Thymus (tissue), 11 donors: Measurements from ENCODE around the gene EXOC4. TPM values are rescaled to one million over a fixed set of nuclear protein-coding genes. Genes with fewer than 3 reads are reported as not detected.

Source experiments
- DNase-seq, 9 donors: peaks; one replicate each; pipeline ENCODE4 v3.0.0-alpha.2; 2013; ENCODE audit warnings: low spot score in 9 of 9, low read depth in 6 of 9, missing footprints in 1 of 9
- H3K27ac ChIP-seq, 2 donors: one replicate each; pipeline ENCODE4 v1.5.1; 2013; ENCODE audit warnings: control low read depth in 1 of 2, low read depth in 1 of 2, low read length in 1 of 2, mild to moderate bottlenecking in 1 of 2, moderate library complexity in 1 of 2
- H3K27me3 ChIP-seq, 2 donors: one replicate each; pipeline ENCODE4 v1.5.1; 2013; ENCODE audit warnings: low read length in 1 of 2; ENCODE audit not compliant: control insufficient read depth in 2 of 2, insufficient read depth in 1 of 2
- H3K36me3 ChIP-seq, 2 donors: one replicate each; pipeline ENCODE4 v1.5.1; 2013; ENCODE audit warnings: low read length in 1 of 2, mild to moderate bottlenecking in 1 of 2, moderate library complexity in 1 of 2; ENCODE audit not compliant: control insufficient read depth in 2 of 2, insufficient read depth in 2 of 2
- H3K4me1 ChIP-seq, 2 donors: one replicate each; pipeline ENCODE4 v1.5.1; 2013; ENCODE audit warnings: low read length in 2 of 2; ENCODE audit not compliant: control insufficient read depth in 2 of 2, insufficient read depth in 2 of 2
- H3K4me3 ChIP-seq, 2 donors: one replicate each; pipeline ENCODE4 v1.5.1; 2013; ENCODE audit warnings: low read length in 2 of 2, control low read depth in 1 of 2, mild to moderate bottlenecking in 1 of 2
- H3K9me3 ChIP-seq, 2 donors: one replicate each; pipeline ENCODE4 v1.5.1; 2013; ENCODE audit warnings: low read length in 1 of 2, mild to moderate bottlenecking in 1 of 2; ENCODE audit not compliant: control insufficient read depth in 2 of 2, insufficient read depth in 1 of 2
- WGBS: extraction: QIAGEN DNeasy Blood & Tissue Kit; methylation state at CpG from one replicate; pipeline ENCODE4 v1.1.7; 2013; 5-methylcytosine and 5-hydroxymethylcytosine counted together
- polyA plus RNA-seq: library from polyadenylated mRNA; stranded (reverse); fragments of 200-250 nt; gene quantifications from one replicate; pipeline ENCODE4 v1.2.3, GENCODE V29; 2013
- total RNA-seq: library from RNA; stranded (reverse); fragments of 120-200 nt; gene quantifications from one replicate; pipeline ENCODE4 v1.2.4, GENCODE V29; 2013
- donor health status: healthy.

The EXOC4 gene
- total and polyA plus RNA-seq, 2 donors: 25.5 to 51.2 TPM

- H3K4me1 ChIP-seq: no peaks in the 10 kb centered on the region
- H3K27ac ChIP-seq: no peak overlapping the region
- WGBS: 98% methylated on average over 6 of the region's 6 CpGs
- no peaks in the 10 kb centered on the region for H3K9me3 ChIP-seq
- no peaks in the 10 kb centered on the region for H3K27me3 ChIP-seq
- no peak for DNase-seq
- peaks cover 0 to 5% of the 10 kb centered on the region in 2 donors for H3K36me3 ChIP-seq
- no peak overlapping the region for H3K4me3 ChIP-seq
These were observed 684.9 kb downstream of the EXOC4 start for GRCh38 chr7:133937786-133938185.

- H3K27me3 ChIP-seq: no peaks in the 10 kb centered on the region
- peaks cover 0 to 5% of the 10 kb centered on the region in 2 donors for H3K36me3 ChIP-seq
- DNase-seq: no peak
- no peak overlapping the region for H3K27ac ChIP-seq
- no peaks in the 10 kb centered on the region for H3K4me1 ChIP-seq
- no peak overlapping the region for H3K4me3 ChIP-seq
- WGBS: 98% methylated on average over 1 of the region's 1 CpG
- H3K9me3 ChIP-seq: no peaks in the 10 kb centered on the region
These were observed 687.5 kb downstream of the EXOC4 start for GRCh38 chr7:133940368-133940767.

DNA sequence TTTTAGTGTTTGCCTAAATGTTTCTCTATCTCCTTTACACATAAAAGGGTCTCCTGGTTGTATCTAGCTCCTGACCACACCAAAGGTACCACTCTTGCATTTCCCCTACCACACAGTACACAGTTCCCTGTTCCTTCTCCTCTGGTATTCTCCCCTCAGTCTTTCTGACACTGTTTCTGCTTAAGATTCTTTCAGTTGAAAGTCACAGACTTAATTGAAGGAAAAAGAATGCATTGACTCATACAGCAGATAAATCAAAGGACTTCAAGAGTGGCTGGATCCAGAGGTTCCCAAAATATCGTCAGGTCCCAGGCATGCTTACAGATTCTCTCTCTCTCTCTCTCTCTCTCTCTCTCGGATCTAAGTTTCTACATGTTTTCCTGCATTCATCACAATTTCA is 688.6 kb downstream of the EXOC4 start:
- 95% methylated on average over 2 of the region's 2 CpGs for WGBS
- DNase-seq: peak in 1 of 9 donors; percentile 10
- Histone ChIP-seq H3K36me3 (peaks cover 0 to 5% of the 10 kb centered on the region in 2 donors), H3K9me3 (no peaks in the 10 kb centered on the region), H3K4me1 (no peaks in the 10 kb centered on the region), H3K4me3 (no peak overlapping the region), H3K27ac (no peak overlapping the region), H3K27me3 (no peaks in the 10 kb centered on the region)

DNA sequence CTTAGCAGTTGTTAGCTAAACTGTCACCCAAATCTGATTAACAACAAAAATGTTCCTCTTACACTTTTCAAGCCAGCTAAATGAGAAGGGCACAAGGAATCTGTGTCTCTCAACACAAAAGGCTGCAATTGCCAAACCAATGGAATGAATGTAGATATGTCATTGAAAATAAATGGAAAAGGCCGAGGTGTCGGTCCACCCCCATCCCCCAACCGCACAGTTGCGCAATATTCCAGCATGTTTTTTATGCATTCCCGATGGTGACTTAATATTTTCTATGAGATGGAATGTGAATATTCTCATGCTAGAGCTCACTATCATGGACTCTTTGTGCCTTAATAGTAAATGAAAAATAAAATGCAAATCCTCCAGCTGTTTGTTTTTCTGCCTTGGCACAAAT is 692.6 kb downstream of the EXOC4 start:
- 87% methylated on average over 5 of the region's 5 CpGs for WGBS
- no peaks in the 10 kb centered on the region for H3K4me1 ChIP-seq
- DNase-seq: no peak
- H3K4me3 ChIP-seq: no peak overlapping the region
- H3K9me3 ChIP-seq: no peaks in the 10 kb centered on the region
- H3K27ac ChIP-seq: no peak overlapping the region
- no peaks in the 10 kb centered on the region for H3K27me3 ChIP-seq
- no peaks in the 10 kb centered on the region for H3K36me3 ChIP-seq

DNA sequence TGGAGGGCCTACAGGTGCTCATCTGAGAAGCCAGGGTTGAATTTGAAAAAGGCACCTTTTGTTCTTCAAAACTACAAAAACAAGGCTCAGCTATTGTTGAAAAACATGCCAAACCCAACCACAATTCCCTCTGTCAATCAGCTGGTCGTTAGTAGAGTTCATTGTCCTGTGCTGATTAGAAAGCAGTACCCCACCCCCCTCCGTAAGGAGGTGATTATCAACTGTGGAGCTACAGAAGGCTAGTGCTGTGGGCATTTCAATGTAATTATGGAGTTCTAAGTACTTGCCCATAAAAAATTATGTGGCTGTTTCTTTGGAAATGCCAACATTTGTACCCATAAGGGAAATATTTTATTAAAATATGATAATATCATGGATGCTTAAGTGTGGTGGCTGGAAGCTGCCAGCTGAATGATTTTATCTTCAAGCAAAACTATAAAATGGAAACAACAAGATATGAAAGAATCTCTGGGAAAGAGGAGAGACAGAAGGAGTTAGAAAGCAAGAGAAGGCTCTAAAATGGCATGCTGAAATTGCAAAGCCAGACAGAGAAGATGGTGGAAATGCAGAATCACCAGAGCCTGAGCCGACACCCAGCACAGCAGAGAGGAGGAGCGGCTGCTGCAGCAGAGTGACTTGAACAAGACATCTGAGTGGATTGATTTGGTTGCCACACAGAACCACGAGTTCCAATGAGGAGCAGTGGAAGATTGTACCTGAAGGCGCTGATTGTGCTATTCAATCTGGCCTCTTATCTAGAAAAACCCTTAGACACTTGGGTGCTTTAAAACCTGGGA is 694.8 kb downstream of the EXOC4 start:
- H3K9me3 ChIP-seq: no peaks in the 10 kb centered on the region
- 96% methylated on average over 6 of the region's 6 CpGs for whole genome bisulfite sequencing
- H3K4me3 ChIP-seq: no peak overlapping the region
- no peak for DNase-seq
- no peak overlapping the region for H3K27ac ChIP-seq
- no peaks in the 10 kb centered on the region for H3K36me3 ChIP-seq
- H3K4me1 ChIP-seq: no peaks in the 10 kb centered on the region
- no peaks in the 10 kb centered on the region for H3K27me3 ChIP-seq

- Histone ChIP-seq H3K4me1 (no peaks in the 10 kb centered on the region), H3K9me3 (no peaks in the 10 kb centered on the region), H3K27me3 (no peaks in the 10 kb centered on the region), H3K4me3 (no peak overlapping the region), H3K36me3 (no peaks in the 10 kb centered on the region), H3K27ac (no peak overlapping the region)
- no peak for DNase-seq
- WGBS: 96% methylated on average over 6 of the region's 6 CpGs
These were observed 695.7 kb downstream of the EXOC4 start for GRCh38 chr7:133948588-133948987.

DNA sequence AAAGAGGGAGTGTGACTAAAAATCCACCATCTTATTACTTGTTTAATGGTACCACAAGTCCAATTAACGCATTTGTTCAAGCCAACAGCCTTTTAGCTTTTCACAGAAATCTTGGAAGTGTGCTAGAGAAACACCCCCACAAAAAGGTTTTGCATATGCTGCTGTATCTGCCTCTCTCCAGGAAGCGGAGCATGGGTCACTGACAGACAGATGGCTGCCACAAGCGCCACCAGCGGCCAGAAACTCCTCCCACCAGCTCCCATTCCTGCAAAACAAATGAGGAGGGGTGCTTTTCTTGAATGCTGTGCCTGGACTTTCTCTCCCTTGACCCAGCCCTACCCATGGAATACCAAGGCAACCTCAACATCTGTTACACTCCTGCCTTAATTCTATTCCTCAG is 698.0 kb downstream of the EXOC4 start:
- over 99% methylated on average over 4 of the region's 4 CpGs for WGBS
- DNase-seq: no peak
- H3K4me3 ChIP-seq: no peak overlapping the region
- H3K27ac ChIP-seq: no peak overlapping the region
- peaks cover 0 to 15% of the 10 kb centered on the region in 2 donors for H3K9me3 ChIP-seq
- no peaks in the 10 kb centered on the region for H3K27me3 ChIP-seq
- peaks cover 0 to 5% of the 10 kb centered on the region in 2 donors for H3K36me3 ChIP-seq
- no peaks in the 10 kb centered on the region for H3K4me1 ChIP-seq

- Histone ChIP-seq H3K4me3 (no peak overlapping the region), H3K27me3 (no peaks in the 10 kb centered on the region), H3K36me3 (peaks cover 0 to 5% of the 10 kb centered on the region in 2 donors)
These were observed 702.3 kb downstream of the EXOC4 start for GRCh38 chr7:133955208-133955607.

DNA sequence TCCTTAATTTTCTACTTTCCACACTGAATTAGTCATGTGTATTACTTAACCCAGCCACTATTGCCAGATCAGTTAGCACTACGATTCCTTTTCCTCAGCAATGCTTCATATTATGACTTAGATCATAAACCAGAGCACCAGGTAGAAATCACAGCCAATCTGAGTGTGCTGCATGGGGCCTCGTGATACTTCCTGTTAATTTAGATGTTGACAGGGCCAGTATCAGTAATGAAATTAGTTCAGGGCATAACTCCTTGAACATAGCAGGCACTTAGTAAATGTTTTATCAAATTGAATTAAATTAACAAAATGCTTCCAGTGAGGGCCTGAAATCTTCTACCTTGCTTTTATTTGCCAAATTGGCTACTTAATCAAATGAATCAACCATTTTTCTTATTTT is 705.0 kb downstream of the EXOC4 start:
- Histone ChIP-seq H3K36me3 (peaks cover 0 to 5% of the 10 kb centered on the region in 2 donors), H3K27me3 (no peaks in the 10 kb centered on the region), H3K27ac (no peak overlapping the region), H3K9me3 (peaks cover 0 to 16% of the 10 kb centered on the region in 2 donors), H3K4me1 (peaks cover 0 to 2% of the 10 kb centered on the region in 2 donors), H3K4me3 (no peak overlapping the region)
- DNase-seq: no peak
- 92% methylated on average over 2 of the region's 2 CpGs for WGBS

More at GRCh38 chr7:133955208-133955607, 702.3 kb downstream of the EXOC4 start:
- no peak for DNase-seq
- Histone ChIP-seq H3K9me3 (peaks cover 0 to 16% of the 10 kb centered on the region in 2 donors), H3K27ac (no peak overlapping the region), H3K4me1 (no peaks in the 10 kb centered on the region)
- WGBS: 99% methylated on average over 2 of the region's 2 CpGs
